SK-N-SH treated with all-trans-retinoic acid at 6 μM for 48 hours (cell line): ENCODE data around the gene HPN.

ENCODE experiments used
- ATAC-seq: fragments of 200-7000 bp; cut with Tn5 transposase; 3 replicates; pipeline ENCODE4 v1.9.1; 2020; ENCODE audit warnings: mild to moderate bottlenecking, moderate library complexity
- BACH2 ChIP-seq: fragments of 250-450 bp; sonication (Bioruptor Pico); IDR thresholded peaks from 2 replicates; pipeline ENCODE4 v1.9.0; 2021; ENCODE audit warnings: mild to moderate bottlenecking, borderline replicate concordance
- CSDC2 ChIP-seq: fragments of 250-450 bp; sonication (Bioruptor Pico); IDR thresholded peaks from 2 replicates; pipeline ENCODE4 v1.5.0; 2020; ENCODE audit warnings: mild to moderate bottlenecking, moderate library complexity
- CSRNP3 ChIP-seq: fragments of 250-450 bp; sonication (Bioruptor Pico); IDR thresholded peaks from 2 replicates; pipeline ENCODE4 v1.5.1; 2021; ENCODE audit warnings: mild to moderate bottlenecking, moderate library complexity
- ESRRG ChIP-seq: fragments of 250-450 bp; sonication (Bioruptor Pico); IDR thresholded peaks from 2 replicates; pipeline ENCODE4 v1.6.1; 2021; ENCODE audit warnings: mild to moderate bottlenecking
- GLIS3 ChIP-seq: fragments of 250-450 bp; sonication (Bioruptor Pico); IDR thresholded peaks from 2 replicates; pipeline ENCODE4 v1.5.0; 2020; ENCODE audit warnings: mild to moderate bottlenecking, moderate library complexity
- ISL1 ChIP-seq: fragments of 250-450 bp; sonication (Bioruptor Pico); IDR thresholded peaks from 2 replicates; pipeline ENCODE4 v2.1.2; 2022; ENCODE audit warnings: mild to moderate bottlenecking, moderate library complexity
- OSR1 ChIP-seq: fragments of 250-450 bp; sonication (Bioruptor Pico); IDR thresholded peaks from 2 replicates; pipeline ENCODE4 v1.8.0; 2022; ENCODE audit warnings: moderate library complexity, mild to moderate bottlenecking, inconsistent platforms
- PATZ1 ChIP-seq: fragments of 250-450 bp; sonication (Bioruptor Pico); IDR thresholded peaks from 2 replicates; pipeline ENCODE4 v1.8.0; 2020; ENCODE audit warnings: mild to moderate bottlenecking, moderate library complexity, borderline replicate concordance
- PPARA ChIP-seq: fragments of 250-450 bp; sonication (Bioruptor Pico); IDR thresholded peaks from 2 replicates; pipeline ENCODE4 v1.5.0; 2020; ENCODE audit warnings: mild to moderate bottlenecking, borderline replicate concordance
- RARB ChIP-seq: fragments of 250-450 bp; sonication (Bioruptor Pico); IDR thresholded peaks from 2 replicates; pipeline ENCODE4 v1.8.0; 2021; ENCODE audit warnings: mild to moderate bottlenecking, moderate library complexity
- SNAI2 ChIP-seq: fragments of 250-450 bp; sonication (Bioruptor Pico); IDR thresholded peaks from 2 replicates; pipeline ENCODE4 v1.5.0; 2020; ENCODE audit warnings: mild to moderate bottlenecking, moderate library complexity
- TCF4 ChIP-seq: fragments of 250-450 bp; sonication (Bioruptor Pico); IDR thresholded peaks from 2 replicates; pipeline ENCODE4 v1.8.0; 2021; ENCODE audit warnings: mild to moderate bottlenecking, moderate library complexity, borderline replicate concordance
- TOX ChIP-seq: fragments of 250-450 bp; sonication (Bioruptor Pico); IDR thresholded peaks from 2 replicates; pipeline ENCODE4 v1.8.0; 2021; ENCODE audit warnings: mild to moderate bottlenecking, moderate library complexity, borderline replicate concordance
- TSHZ2 ChIP-seq: fragments of 250-450 bp; sonication (Bioruptor Pico); IDR thresholded peaks from 2 replicates; pipeline ENCODE4 v1.5.0; 2020; ENCODE audit warnings: mild to moderate bottlenecking, moderate library complexity
- ZC3H10 ChIP-seq: fragments of 250-450 bp; sonication (Bioruptor Pico); IDR thresholded peaks from 2 replicates; pipeline ENCODE4 v1.5.1; 2021; ENCODE audit warnings: mild to moderate bottlenecking, moderate library complexity
- ZFP3 ChIP-seq: fragments of 250-450 bp; sonication (Bioruptor Pico); IDR thresholded peaks from 2 replicates; pipeline ENCODE4 v1.5.0; 2020; ENCODE audit warnings: mild to moderate bottlenecking, moderate library complexity
- ZFP30 ChIP-seq: fragments of 450-650 bp; formaldehyde crosslinking; IDR thresholded peaks from 2 replicates; pipeline ENCODE4 v1.5.0; 2022; ENCODE audit warnings: mild to moderate bottlenecking, moderate library complexity
- ZNF565 ChIP-seq: fragments of 450-650 bp; formaldehyde crosslinking; conservative IDR thresholded peaks from 2 replicates; pipeline ENCODE4 v1.5.0; 2020; ENCODE audit warnings: low read depth, mild to moderate bottlenecking, moderate library complexity
- ZNF70 ChIP-seq: fragments of 450-650 bp; formaldehyde crosslinking; IDR thresholded peaks from 2 replicates; pipeline ENCODE4 v1.5.0; 2020; ENCODE audit warnings: mild to moderate bottlenecking, moderate library complexity
- TF ChIP-seq, protein P1 (sequence below): fragments of 250-450 bp; sonication (Bioruptor Pico); IDR thresholded peaks from 2 replicates; pipeline ENCODE4 v1.8.0; 2021; ENCODE audit warnings: low read depth, mild to moderate bottlenecking, moderate library complexity, borderline replicate concordance
- TF ChIP-seq, protein P2 (sequence below): fragments of 250-450 bp; sonication (Bioruptor Pico); IDR thresholded peaks from 2 replicates; pipeline ENCODE4 v1.5.1; 2020; ENCODE audit warnings: low read depth, mild to moderate bottlenecking, moderate library complexity

HPN gene

GRCh38 chr19:35059006-35059798 is 17.7 kb downstream of the HPN start:
- ATAC-seq = no peak
- no peak for TF ChIP-seq PATZ1 (CRISPR knock-in tag)
- TF ChIP-seq PPARA = no peak
- TF ChIP-seq TCF4 = no peak
- TF ChIP-seq CSRNP3 (CRISPR knock-in tag) = no peak
- TF ChIP-seq, protein P1, sequence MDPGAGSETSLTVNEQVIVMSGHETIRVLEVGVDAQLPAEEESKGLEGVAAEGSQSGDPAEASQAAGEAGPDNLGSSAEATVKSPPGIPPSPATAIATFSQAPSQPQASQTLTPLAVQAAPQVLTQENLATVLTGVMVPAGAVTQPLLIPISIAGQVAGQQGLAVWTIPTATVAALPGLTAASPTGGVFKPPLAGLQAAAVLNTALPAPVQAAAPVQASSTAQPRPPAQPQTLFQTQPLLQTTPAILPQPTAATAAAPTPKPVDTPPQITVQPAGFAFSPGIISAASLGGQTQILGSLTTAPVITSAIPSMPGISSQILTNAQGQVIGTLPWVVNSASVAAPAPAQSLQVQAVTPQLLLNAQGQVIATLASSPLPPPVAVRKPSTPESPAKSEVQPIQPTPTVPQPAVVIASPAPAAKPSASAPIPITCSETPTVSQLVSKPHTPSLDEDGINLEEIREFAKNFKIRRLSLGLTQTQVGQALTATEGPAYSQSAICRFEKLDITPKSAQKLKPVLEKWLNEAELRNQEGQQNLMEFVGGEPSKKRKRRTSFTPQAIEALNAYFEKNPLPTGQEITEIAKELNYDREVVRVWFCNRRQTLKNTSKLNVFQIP = no peak
- TF ChIP-seq, protein P2, sequence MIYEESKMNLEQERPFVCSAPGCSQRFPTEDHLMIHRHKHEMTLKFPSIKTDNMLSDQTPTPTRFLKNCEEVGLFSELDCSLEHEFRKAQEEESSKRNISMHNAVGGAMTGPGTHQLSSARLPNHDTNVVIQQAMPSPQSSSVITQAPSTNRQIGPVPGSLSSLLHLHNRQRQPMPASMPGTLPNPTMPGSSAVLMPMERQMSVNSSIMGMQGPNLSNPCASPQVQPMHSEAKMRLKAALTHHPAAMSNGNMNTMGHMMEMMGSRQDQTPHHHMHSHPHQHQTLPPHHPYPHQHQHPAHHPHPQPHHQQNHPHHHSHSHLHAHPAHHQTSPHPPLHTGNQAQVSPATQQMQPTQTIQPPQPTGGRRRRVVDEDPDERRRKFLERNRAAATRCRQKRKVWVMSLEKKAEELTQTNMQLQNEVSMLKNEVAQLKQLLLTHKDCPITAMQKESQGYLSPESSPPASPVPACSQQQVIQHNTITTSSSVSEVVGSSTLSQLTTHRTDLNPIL = no peak
- TF ChIP-seq ZNF70 (CRISPR knock-in tag) = no peak
- no peak for TF ChIP-seq ZC3H10 (CRISPR knock-in tag)
- TF ChIP-seq ESRRG (CRISPR knock-in tag) = no peak
- TF ChIP-seq SNAI2 (CRISPR knock-in tag) = no peak
- TF ChIP-seq, all 23 proteins: peak for 0

DNA sequence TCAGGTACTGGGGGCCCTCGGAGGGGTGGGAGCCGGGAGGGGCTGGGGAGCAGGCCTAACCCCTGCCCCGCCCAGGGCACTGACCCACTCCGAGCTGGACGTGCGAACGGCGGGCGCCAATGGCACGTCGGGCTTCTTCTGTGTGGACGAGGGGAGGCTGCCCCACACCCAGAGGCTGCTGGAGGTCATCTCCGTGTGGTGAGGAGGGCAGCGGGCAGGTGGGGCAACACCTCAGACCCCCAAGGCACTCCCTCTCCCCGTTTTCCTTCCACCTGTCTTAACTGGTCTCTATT is 18.2 kb downstream of the HPN start:
- no peak for ATAC-seq
- TF ChIP-seq ZC3H10 (CRISPR knock-in tag) = no peak
- no peak for TF ChIP-seq CSDC2 (CRISPR knock-in tag)
- TF ChIP-seq, protein P2 = no peak
- no peak for TF ChIP-seq TSHZ2 (CRISPR knock-in tag)
- no peak for TF ChIP-seq CSRNP3 (CRISPR knock-in tag)
- TF ChIP-seq RARB (CRISPR knock-in tag) = no peak
- TF ChIP-seq ZFP30 = no peak
- no peak for TF ChIP-seq BACH2 (CRISPR knock-in tag)
- no peak for TF ChIP-seq ISL1 (CRISPR knock-in tag)
- no peak for TF ChIP-seq PPARA
- no peak for TF ChIP-seq ESRRG (CRISPR knock-in tag)
- no peak for TF ChIP-seq TOX
- TF ChIP-seq ZFP3 (CRISPR knock-in tag) = no peak
- no peak for TF ChIP-seq GLIS3 (CRISPR knock-in tag)
- TF ChIP-seq ZNF565 = no peak
- TF ChIP-seq SNAI2 (CRISPR knock-in tag) = no peak
- no peak for TF ChIP-seq OSR1
